SK-N-SH (cell line): ENCODE measurements around the gene HMGXB4. TPM values are rescaled to one million over a fixed set of nuclear protein-coding genes. Genes with fewer than 3 reads are reported as not detected.

Experiments
- CTCF ChIA-PET: fragments of 300-600, 350-600 bp; formaldehyde crosslinking; extraction: SDS; loops from one replicate; lab custom pipeline; 2021; lab: Yijun Ruan, JAX
- POLR2A ChIA-PET: fragments of 350-600 bp; sonication (Branson Sonifier 250); formaldehyde crosslinking; extraction: SDS; loops from one replicate; lab custom pipeline; 2020; ENCODE audit warnings: antibody characterized with exemption, inconsistent platforms; lab: Yijun Ruan, JAX
- DNase-seq: peaks from one replicate; pipeline ENCODE4 v3.0.0; 2012
- H2AFZ ChIP-seq: fragments of 200-600 bp; sonication (generic); 2 replicates; pipeline ENCODE4 v1.8.1; 2016; ENCODE audit warnings: antibody characterized with exemption, mild to moderate bottlenecking, low read depth
- H3F3A ChIP-seq: fragments of 200-600 bp; sonication (generic); replicated peaks from 2 replicates; pipeline ENCODE3; 2016; ENCODE audit warnings: antibody characterized with exemption, mild to moderate bottlenecking; ENCODE audit not compliant: insufficient read depth
- H3K27ac ChIP-seq, 2 experiments: fragments of 200-500 bp in 1 of 2; fragments of 200-600 bp in 1 of 2; sonication (Bioruptor generic) in 1 of 2; sonication (generic), shearing (Covaris generic) in 1 of 2; 2 replicates each; pipeline versions ENCODE4 v1.5.1 to v1.6.1; 2014 to 2016; ENCODE audit warnings: low read depth in 2 of 2, inconsistent platforms in 1 of 2, low read length in 1 of 2, mild to moderate bottlenecking in 1 of 2, mixed read lengths in 1 of 2
- H3K27me3 ChIP-seq: fragments of 200-600 bp; sonication (generic), shearing (Covaris generic); 2 replicates; pipeline ENCODE4 v1.6.1; 2016; ENCODE audit warnings: mixed run types; ENCODE audit not compliant: insufficient read depth
- H3K36me3 ChIP-seq, 2 experiments: fragments of 200-500 bp in 1 of 2; fragments of 200-600 bp in 1 of 2; sonication (Bioruptor generic) in 1 of 2; sonication (generic) in 1 of 2; replicated peaks in 1 of 2; 2 replicates each; pipeline versions ENCODE3 to v1.5.1; 2014 to 2016; ENCODE audit warnings: low read length in 1 of 2, mild to moderate bottlenecking in 1 of 2; ENCODE audit not compliant: insufficient read depth in 2 of 2, control insufficient read depth in 1 of 2
- H3K4me1 ChIP-seq, 2 experiments: fragments of 200-500 bp in 1 of 2; fragments of 200-600 bp in 1 of 2; sonication (Bioruptor generic) in 1 of 2; sonication (generic), shearing (Covaris generic) in 1 of 2; 2 replicates each; pipeline versions ENCODE4 v1.5.1 to v1.6.1; 2014 to 2016; ENCODE audit warnings: low read depth in 1 of 2, low read length in 1 of 2, mixed run types in 1 of 2; ENCODE audit not compliant: insufficient read depth in 2 of 2, control insufficient read depth in 1 of 2
- H3K4me2 ChIP-seq: fragments of 200-600 bp; sonication (generic), shearing (Covaris generic); 2 replicates; pipeline ENCODE4 v1.6.1; 2017; ENCODE audit warnings: mixed run types
- H3K4me3 ChIP-seq, 2 experiments: fragments of 200-500 bp in 1 of 2; fragments of 200-600 bp in 1 of 2; sonication (Bioruptor generic) in 1 of 2; sonication (generic), shearing (Covaris generic) in 1 of 2; 2 replicates each; pipeline versions ENCODE4 v1.5.1 to v1.8.1; 2014 to 2016; ENCODE audit warnings: low read depth in 2 of 2, inconsistent platforms in 1 of 2, low read length in 1 of 2, mild to moderate bottlenecking in 1 of 2, mixed read lengths in 1 of 2, moderate library complexity in 1 of 2
- H3K79me2 ChIP-seq: fragments of 200-600 bp; sonication (generic); 2 replicates; pipeline ENCODE4 v1.8.1; 2017; ENCODE audit warnings: mild to moderate bottlenecking; ENCODE audit not compliant: insufficient read depth
- H3K9ac ChIP-seq: fragments of 200-600 bp; sonication (generic); 2 replicates; pipeline ENCODE4 v1.6.1; 2017; ENCODE audit warnings: mixed run types
- H3K9me2 ChIP-seq: fragments of 200-600 bp; sonication (generic); 2 replicates; pipeline ENCODE4 v1.6.1; 2017; ENCODE audit warnings: mixed run types
- H3K9me3 ChIP-seq: fragments of 200-600 bp; sonication (generic); 2 replicates; pipeline ENCODE4 v1.6.1; 2017; ENCODE audit warnings: mixed run types, mild to moderate bottlenecking, moderate library complexity
- H4K20me1 ChIP-seq: fragments of 200-600 bp; sonication (generic); 2 replicates; pipeline ENCODE4 v1.6.1; 2017; ENCODE audit warnings: mild to moderate bottlenecking, mixed run types; ENCODE audit not compliant: insufficient read depth
- EZH2phosphoT487 ChIP-seq: fragments of 200-600 bp; sonication (generic); IDR thresholded peaks from 2 replicates; pipeline ENCODE4 v1.6.1; 2017; ENCODE audit warnings: low read depth, mixed run types, mild to moderate bottlenecking, antibody characterized with exemption, moderate library complexity, borderline replicate concordance
- FOSL2 ChIP-seq: IDR thresholded peaks from 2 replicates; pipeline ENCODE4 v1.4.0; 2012; ENCODE audit warnings: low read depth, mild to moderate bottlenecking, moderate library complexity, borderline replicate concordance
- FOXJ3 ChIP-seq: sonication (generic); formaldehyde crosslinking; IDR thresholded peaks from 2 replicates; pipeline ENCODE4 v1.5.1; 2020; ENCODE audit warnings: mild to moderate bottlenecking, missing genetic modification reagents
- GABPA ChIP-seq: IDR thresholded peaks from 2 replicates; pipeline ENCODE4 v1.4.0; 2012; ENCODE audit warnings: low read depth, mild to moderate bottlenecking
- MXI1 ChIP-seq: IDR thresholded peaks from 2 replicates; pipeline ENCODE4 v1.6.1; 2012; ENCODE audit warnings: mild to moderate bottlenecking, low read depth, low read length, improper control_type of control experiment
- NRF1 ChIP-seq: IDR thresholded peaks from 2 replicates; pipeline ENCODE4 v1.6.1; 2012; ENCODE audit warnings: low read depth, mild to moderate bottlenecking, low read length
- RAD21 ChIP-seq: IDR thresholded peaks from 2 replicates; pipeline ENCODE4 v1.6.1; 2012; ENCODE audit warnings: mild to moderate bottlenecking, low read length
- RFX5 ChIP-seq: IDR thresholded peaks from 2 replicates; pipeline ENCODE4 v1.6.1; 2012; ENCODE audit warnings: mild to moderate bottlenecking, improper control_type of control experiment, low read length
- SMC3 ChIP-seq: IDR thresholded peaks from 2 replicates; pipeline ENCODE4 v1.6.1; 2012; ENCODE audit warnings: low read depth, low read length, improper control_type of control experiment
- TAF1 ChIP-seq: IDR thresholded peaks from 2 replicates; pipeline ENCODE4 v1.6.1; 2012; ENCODE audit warnings: low read depth, mild to moderate bottlenecking, low read length, moderate library complexity, borderline replicate concordance
- TEAD4 ChIP-seq: IDR thresholded peaks from 2 replicates; pipeline ENCODE4 v1.4.0; 2012; ENCODE audit warnings: mild to moderate bottlenecking, borderline replicate concordance; ENCODE audit not compliant: insufficient read depth
- WGBS: methylation state at CpG from one replicate; pipeline ENCODE4 v1.1.6; 2017; ENCODE audit warnings: low lambda C conversion rate; 5-methylcytosine and 5-hydroxymethylcytosine counted together
- polyA plus RNA-seq, 3 experiments: library from polyadenylated mRNA; depleted of rRNA; stranded (reverse); fragments of >200 nt; gene quantifications; 2 replicates each; pipeline ENCODE4 v1.2.3, GENCODE V29; 2012
- TF ChIP-seq, protein P1 (sequence below): IDR thresholded peaks from 2 replicates; pipeline ENCODE4; 2012
- TF ChIP-seq, protein P2 (sequence below): fragments of 150-350 bp; IDR thresholded peaks from 2 replicates; pipeline ENCODE4 v1.6.1; 2016; ENCODE audit warnings: mild to moderate bottlenecking, low read depth, low read length

Gene HMGXB4
- polyA plus RNA-seq, 1 of the 3 experiments (the other 2 are of a cell fraction): 16.5 TPM

DNA sequence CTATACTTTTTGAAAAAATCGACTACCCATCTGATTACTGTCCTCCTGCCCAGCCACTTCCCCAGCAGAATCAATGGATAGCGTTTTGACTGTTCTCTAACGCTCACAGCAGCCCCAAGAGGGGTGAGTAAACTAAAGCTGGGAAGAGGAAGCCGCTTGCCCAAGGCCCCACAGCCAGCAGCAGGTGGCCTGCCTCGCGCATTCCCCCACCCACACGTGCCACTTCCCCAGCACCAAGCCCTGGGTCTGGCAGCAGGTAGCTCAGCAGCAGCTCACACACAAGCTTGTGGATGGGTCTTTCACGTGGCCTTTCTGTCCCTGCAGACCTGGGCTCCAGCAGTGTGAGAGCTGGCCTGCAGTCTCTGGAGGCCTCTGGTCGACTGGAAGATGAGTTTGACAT is 76.7 kb downstream of the HMGXB4 start:
- Histone ChIP-seq H3K27ac (0 out of 4 replicates have a peak overlapping the region, but pooled peaks of 1 of the 2 experiments have one; percentile 5), H3K4me2 (no peak overlapping the region), H3K27me3 (no peaks in the 10 kb centered on the region), H3K4me1 (peaks cover 5 to 22% of the 10 kb centered on the region in 2 experiments; a peak in 2 of 4 replicates), H2AFZ (no peak overlapping the region), H3K79me2 (no peaks in the 10 kb centered on the region), H3K9me3 (no peaks in the 10 kb centered on the region), H3K36me3 (peaks cover 10 to 23% of the 10 kb centered on the region in 2 experiments), H3K9ac (no peak overlapping the region), H3K9me2 (no peaks in the 10 kb centered on the region), H4K20me1 (no peaks in the 10 kb centered on the region), H3K4me3 (no peak overlapping the region), H3F3A (peaks cover 3% of the 10 kb centered on the region)
- no peak for DNase-seq
- ChIA-PET CTCF (interaction anchor here (1.1 to 1.9 kb wide), 2 partner anchors 16 to 97 kb away, joined by 3 to 4 read pairs; no protein-coding TSS in a partner anchor), POLR2A (no interaction called here)
- WGBS: 84% methylated on average over 9 of the region's 9 CpGs
- TF ChIP-seq NRF1: no peak
- TF ChIP-seq EZH2phosphoT487: no peak
- no peak for TF ChIP-seq RFX5
- TF ChIP-seq, protein P1, sequence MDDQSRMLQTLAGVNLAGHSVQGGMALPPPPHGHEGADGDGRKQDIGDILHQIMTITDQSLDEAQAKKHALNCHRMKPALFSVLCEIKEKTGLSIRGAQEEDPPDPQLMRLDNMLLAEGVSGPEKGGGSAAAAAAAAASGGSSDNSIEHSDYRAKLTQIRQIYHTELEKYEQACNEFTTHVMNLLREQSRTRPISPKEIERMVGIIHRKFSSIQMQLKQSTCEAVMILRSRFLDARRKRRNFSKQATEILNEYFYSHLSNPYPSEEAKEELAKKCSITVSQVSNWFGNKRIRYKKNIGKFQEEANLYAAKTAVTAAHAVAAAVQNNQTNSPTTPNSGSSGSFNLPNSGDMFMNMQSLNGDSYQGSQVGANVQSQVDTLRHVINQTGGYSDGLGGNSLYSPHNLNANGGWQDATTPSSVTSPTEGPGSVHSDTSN: no peak
- TF ChIP-seq GABPA: no peak
- TF ChIP-seq SMC3: no peak
- TF ChIP-seq FOXJ3: no peak
- TF ChIP-seq TAF1: no peak
- TF ChIP-seq MXI1: no peak

DNA sequence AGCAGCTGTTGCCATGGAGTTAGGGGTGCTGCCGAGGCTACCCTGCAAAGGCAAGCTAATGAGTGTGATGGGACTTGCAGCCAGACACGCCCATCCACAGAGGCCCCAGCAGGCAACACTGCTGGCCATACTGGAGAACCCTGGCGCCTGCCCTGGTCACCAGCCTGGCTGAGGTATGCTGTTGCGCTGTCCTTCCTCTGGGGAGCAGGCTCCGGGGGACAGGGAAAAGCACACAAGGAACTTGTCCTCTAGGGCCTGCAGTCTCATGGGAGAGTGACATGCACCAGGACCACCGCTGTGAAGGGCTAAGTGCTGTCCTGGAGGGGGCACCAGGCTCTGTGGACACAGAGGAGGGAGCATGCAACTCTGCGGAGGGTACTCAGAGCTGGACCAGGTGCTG is 78.2 kb downstream of the HMGXB4 start:
- CTCF ChIA-PET: interaction anchor here (1.1 to 1.4 kb wide), 4 partner anchors 7 to 95 kb away, joined by 3 to 4 read pairs (median 3); no protein-coding TSS in a partner anchor
- TF ChIP-seq, protein P2, sequence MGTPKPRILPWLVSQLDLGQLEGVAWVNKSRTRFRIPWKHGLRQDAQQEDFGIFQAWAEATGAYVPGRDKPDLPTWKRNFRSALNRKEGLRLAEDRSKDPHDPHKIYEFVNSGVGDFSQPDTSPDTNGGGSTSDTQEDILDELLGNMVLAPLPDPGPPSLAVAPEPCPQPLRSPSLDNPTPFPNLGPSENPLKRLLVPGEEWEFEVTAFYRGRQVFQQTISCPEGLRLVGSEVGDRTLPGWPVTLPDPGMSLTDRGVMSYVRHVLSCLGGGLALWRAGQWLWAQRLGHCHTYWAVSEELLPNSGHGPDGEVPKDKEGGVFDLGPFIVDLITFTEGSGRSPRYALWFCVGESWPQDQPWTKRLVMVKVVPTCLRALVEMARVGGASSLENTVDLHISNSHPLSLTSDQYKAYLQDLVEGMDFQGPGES: no peak
- TF ChIP-seq SMC3 (no peak), RAD21 (no peak), MXI1 (no peak), FOSL2 (no peak), TEAD4 (no peak)
- TF ChIP-seq, all 33 proteins: peak for 0
- POLR2A ChIA-PET: interaction anchor here (0.8 to 2.0 kb wide), 3 partner anchors 10 to 15 kb away, joined by 3 to 6 read pairs (median 3); no protein-coding TSS in a partner anchor
- no peaks in the 10 kb centered on the region for H3F3A ChIP-seq
- H3K9me3 ChIP-seq: no peaks in the 10 kb centered on the region
- no peak overlapping the region for H2AFZ ChIP-seq
- H4K20me1 ChIP-seq: no peaks in the 10 kb centered on the region
- peak overlapping the region in 1 of 2 experiments; percentile 51; a peak in 2 of 4 replicates for H3K27ac ChIP-seq
- H3K9ac ChIP-seq: no peak overlapping the region
- DNase-seq: peak; percentile 51
- H3K4me3 ChIP-seq: no peak overlapping the region
- 83% methylated on average over 4 of the region's 7 CpGs for WGBS
- H3K79me2 ChIP-seq: no peaks in the 10 kb centered on the region
- H3K4me1 ChIP-seq: peaks cover 5 to 22% of the 10 kb centered on the region in 2 experiments; a peak in 2 of 4 replicates
- H3K36me3 ChIP-seq: peaks cover 2 to 23% of the 10 kb centered on the region in 2 experiments
- no peaks in the 10 kb centered on the region for H3K27me3 ChIP-seq
- no peak overlapping the region for H3K4me2 ChIP-seq
- no peaks in the 10 kb centered on the region for H3K9me2 ChIP-seq
